ENCODE measurements around the gene MSI2. TPM values are rescaled to one million over a fixed set of nuclear protein-coding genes. Genes with fewer than 3 reads are reported as not detected.
"Not testable (repeated sequence)": the region's sequence is repeated elsewhere in the genome, so short reads cannot be mapped to it uniquely, and the experiment has no call there.

MSI2 gene
- total RNA-seq, 1 donor from 2014 or later = 181 TPM

GRCh38 chr17:57607553-57608120, 351.3 kb downstream of the MSI2 start:
- DNase-seq (ENCODE audit: low spot score) = no peak
- peaks cover 10% of the 10 kb centered on the region for H3K36me3 Mint-ChIP-seq (ENCODE audit: low read depth)
- H3K4me1 Mint-ChIP-seq (ENCODE audit: low read depth) = peaks cover 39% of the 10 kb centered on the region
- intact Hi-C loops (cut with micrococcal nuclease) = no loop called here
- no peaks in the 10 kb centered on the region for H3K27me3 Mint-ChIP-seq (ENCODE audit: low read depth)
- H3K4me3 Mint-ChIP-seq (ENCODE audit: low read depth) = no peak overlapping the region
- no peaks in the 10 kb centered on the region for H3K9me3 Mint-ChIP-seq
- H3K27ac Mint-ChIP-seq = no peak overlapping the region

GRCh38 chr17:57608369-57609124, 352.2 kb downstream of the MSI2 start:
- DNase-seq (ENCODE audit: low spot score) = no peak
- Mint-ChIP-seq H3K27me3 (ENCODE audit: low read depth) (no peaks in the 10 kb centered on the region), H3K36me3 (ENCODE audit: low read depth) (peaks cover 10% of the 10 kb centered on the region), H3K9me3 (no peaks in the 10 kb centered on the region), H3K4me3 (ENCODE audit: low read depth) (no peak overlapping the region), H3K4me1 (ENCODE audit: low read depth) (peaks cover 33% of the 10 kb centered on the region), H3K27ac (no peak overlapping the region)
- intact Hi-C loops (cut with micrococcal nuclease) = no loop called here

GRCh38 chr17:57609125-57609877, 353.0 kb downstream of the MSI2 start:
- Mint-ChIP-seq H3K27ac (no peak overlapping the region), H3K4me1 (ENCODE audit: low read depth) (peaks cover 26% of the 10 kb centered on the region), H3K27me3 (ENCODE audit: low read depth) (no peaks in the 10 kb centered on the region), H3K9me3 (no peaks in the 10 kb centered on the region), H3K4me3 (ENCODE audit: low read depth) (no peak overlapping the region), H3K36me3 (ENCODE audit: low read depth) (peaks cover 6% of the 10 kb centered on the region)
- intact Hi-C loops (cut with micrococcal nuclease) = no loop called here
- DNase-seq (ENCODE audit: low spot score) = no peak

- Mint-ChIP-seq H3K4me1 (ENCODE audit: low read depth) (peaks cover 22% of the 10 kb centered on the region), H3K36me3 (ENCODE audit: low read depth) (peaks cover 10% of the 10 kb centered on the region), H3K9me3 (no peaks in the 10 kb centered on the region), H3K4me3 (ENCODE audit: low read depth) (no peak overlapping the region), H3K27me3 (ENCODE audit: low read depth) (no peaks in the 10 kb centered on the region), H3K27ac (no peak overlapping the region)
- no peak for DNase-seq (ENCODE audit: low spot score)
- intact Hi-C loops (cut with micrococcal nuclease) = no loop called here
Measured at GRCh38 chr17:57609878-57610270, 353.6 kb downstream of the MSI2 start.

- intact Hi-C loops (cut with micrococcal nuclease) = no loop called here
- peaks cover 25% of the 10 kb centered on the region for H3K36me3 Mint-ChIP-seq (ENCODE audit: low read depth)
- H3K4me3 Mint-ChIP-seq (ENCODE audit: low read depth) = no peak overlapping the region
- peaks cover 9% of the 10 kb centered on the region for H3K4me1 Mint-ChIP-seq (ENCODE audit: low read depth)
- peaks cover 9% of the 10 kb centered on the region for H3K9me3 Mint-ChIP-seq
- no peak overlapping the region for H3K27ac Mint-ChIP-seq
- H3K27me3 Mint-ChIP-seq (ENCODE audit: low read depth) = no peaks in the 10 kb centered on the region
- no peak for DNase-seq (ENCODE audit: low spot score)
Measured at GRCh38 chr17:57612202-57613071, 356.1 kb downstream of the MSI2 start.

- H3K36me3 Mint-ChIP-seq (ENCODE audit: low read depth) = peaks cover 38% of the 10 kb centered on the region
- peaks cover 8% of the 10 kb centered on the region for H3K4me1 Mint-ChIP-seq (ENCODE audit: low read depth)
- H3K27ac Mint-ChIP-seq = no peak overlapping the region
- H3K4me3 Mint-ChIP-seq (ENCODE audit: low read depth) = no peak overlapping the region
- no peak for DNase-seq (ENCODE audit: low spot score)
- H3K9me3 Mint-ChIP-seq = peaks cover 9% of the 10 kb centered on the region
- H3K27me3 Mint-ChIP-seq (ENCODE audit: low read depth) = no peaks in the 10 kb centered on the region
- intact Hi-C loops (cut with micrococcal nuclease) = no loop called here
Measured at GRCh38 chr17:57614742-57615141, 358.4 kb downstream of the MSI2 start.

GRCh38 chr17:57615836-57616757, 359.8 kb downstream of the MSI2 start:
- Mint-ChIP-seq H3K4me3 (ENCODE audit: low read depth) (no peak overlapping the region), H3K9me3 (peaks cover 9% of the 10 kb centered on the region), H3K36me3 (ENCODE audit: low read depth) (peaks cover 40% of the 10 kb centered on the region), H3K27ac (no peak overlapping the region), H3K27me3 (ENCODE audit: low read depth) (no peaks in the 10 kb centered on the region), H3K4me1 (ENCODE audit: low read depth) (peaks cover 7% of the 10 kb centered on the region)
- intact Hi-C loops (cut with micrococcal nuclease) = no loop called here
- no peak for DNase-seq (ENCODE audit: low spot score)

GRCh38 chr17:57617218-57617617, 360.9 kb downstream of the MSI2 start:
- peaks cover 9% of the 10 kb centered on the region for H3K9me3 Mint-ChIP-seq
- no peak overlapping the region for H3K27ac Mint-ChIP-seq
- intact Hi-C loops (cut with micrococcal nuclease) = no loop called here
- peaks cover 40% of the 10 kb centered on the region for H3K36me3 Mint-ChIP-seq (ENCODE audit: low read depth)
- peaks cover 7% of the 10 kb centered on the region for H3K4me1 Mint-ChIP-seq (ENCODE audit: low read depth)
- H3K4me3 Mint-ChIP-seq (ENCODE audit: low read depth) = no peak overlapping the region
- no peaks in the 10 kb centered on the region for H3K27me3 Mint-ChIP-seq (ENCODE audit: low read depth)
- DNase-seq (ENCODE audit: low spot score) = no peak

- peak overlapping the region; percentile 1 for H3K27ac Mint-ChIP-seq
- peaks cover 20% of the 10 kb centered on the region for H3K4me1 Mint-ChIP-seq (ENCODE audit: low read depth)
- H3K9me3 Mint-ChIP-seq = peaks cover 9% of the 10 kb centered on the region
- H3K4me3 Mint-ChIP-seq (ENCODE audit: low read depth) = no peak overlapping the region
- intact Hi-C loops (cut with micrococcal nuclease) = no loop called here
- DNase-seq (ENCODE audit: low spot score) = no peak
- H3K36me3 Mint-ChIP-seq (ENCODE audit: low read depth) = peaks cover 51% of the 10 kb centered on the region
- no peaks in the 10 kb centered on the region for H3K27me3 Mint-ChIP-seq (ENCODE audit: low read depth)
Measured at GRCh38 chr17:57619061-57619937, 363.0 kb downstream of the MSI2 start.

GRCh38 chr17:57620576-57620975, 364.3 kb downstream of the MSI2 start:
- intact Hi-C loops (cut with micrococcal nuclease) = no loop called here
- Mint-ChIP-seq H3K4me1 (ENCODE audit: low read depth) (peaks cover 22% of the 10 kb centered on the region), H3K36me3 (ENCODE audit: low read depth) (peaks cover 45% of the 10 kb centered on the region), H3K27me3 (ENCODE audit: low read depth) (no peaks in the 10 kb centered on the region), H3K4me3 (ENCODE audit: low read depth) (no peak overlapping the region), H3K27ac (no peak overlapping the region), H3K9me3 (peaks cover 9% of the 10 kb centered on the region)
- DNase-seq (ENCODE audit: low spot score) = no peak

GRCh38 chr17:57621791-57622190, 365.5 kb downstream of the MSI2 start:
- Mint-ChIP-seq H3K4me1 (ENCODE audit: low read depth) (peaks cover 22% of the 10 kb centered on the region), H3K36me3 (ENCODE audit: low read depth) (peaks cover 32% of the 10 kb centered on the region)
- intact Hi-C loops (cut with micrococcal nuclease); H3K27ac Mint-ChIP-seq; H3K4me3 Mint-ChIP-seq (ENCODE audit: low read depth); H3K27me3 Mint-ChIP-seq (ENCODE audit: low read depth); DNase-seq (ENCODE audit: low spot score); H3K9me3 Mint-ChIP-seq: not testable (repeated sequence)

All from activated T-helper 2 cell treated with anti-CD3 and anti-CD28 coated beads, Interferon-gamma antibody, Interleukin-2, Interleukin-4, amounts not matched to agents 10 μg/mL and 5 μg/mL and 100 μg/mL, durations not matched to agents 14 hours and 24 hours and 36 hours (primary cell).